Measurements from ENCODE around the gene SMARCE1.

The SMARCE1 gene

GRCh38 chr17:40647624-40648383, at the start of gene SMARCE1:
Gene SMARCE1, minus strand, starts transcription at chr17:40647818. Its CDS starts 2,016 bp downstream, at chr17:40645802.
- peak; percentile 83 for DNase-seq

GRCh38 chr17:40697297-40697696, 49.7 kb upstream of the SMARCE1 start:
- no peak for DNase-seq

GRCh38 chr17:40696651-40697072, 49.0 kb upstream of the SMARCE1 start:
- no peak for DNase-seq

- no peak for DNase-seq
Measured at GRCh38 chr17:40695874-40696472, 48.4 kb upstream of the SMARCE1 start.

- no peak for DNase-seq
Measured at GRCh38 chr17:40694584-40694983, 47.0 kb upstream of the SMARCE1 start.

GRCh38 chr17:40687106-40687505, 39.5 kb upstream of the SMARCE1 start:
- DNase-seq, result no peak

- DNase-seq, result no peak
Measured at GRCh38 chr17:40686192-40686591, 38.6 kb upstream of the SMARCE1 start.

- no peak for DNase-seq
Measured at GRCh38 chr17:40680998-40681397, 33.4 kb upstream of the SMARCE1 start.

GRCh38 chr17:40679523-40679907, 31.9 kb upstream of the SMARCE1 start:
- DNase-seq, result no peak

- no peak for DNase-seq
Measured at GRCh38 chr17:40678902-40679522, 31.4 kb upstream of the SMARCE1 start.

GRCh38 chr17:40675905-40676304, 28.3 kb upstream of the SMARCE1 start:
- DNase-seq, result no peak

- no peak for DNase-seq
Measured at GRCh38 chr17:40672654-40673053, 25.0 kb upstream of the SMARCE1 start.

GRCh38 chr17:40671282-40671681, 23.7 kb upstream of the SMARCE1 start:
- DNase-seq, result no peak

GRCh38 chr17:40666331-40666730, 18.7 kb upstream of the SMARCE1 start:
- no peak for DNase-seq

GRCh38 chr17:40664582-40665333, 17.1 kb upstream of the SMARCE1 start, which contains the start of gene KRT222:
Gene KRT222, minus strand, starts transcription at chr17:40665177. Its CDS starts 78 bp downstream, at chr17:40665099.
- DNase-seq, result no peak

- no peak for DNase-seq
Measured at GRCh38 chr17:40663252-40663651, 15.6 kb upstream of the SMARCE1 start.

GRCh38 chr17:40659911-40660310, 12.3 kb upstream of the SMARCE1 start:
- DNase-seq, result no peak

- DNase-seq, result no peak
Measured at GRCh38 chr17:40658396-40658795, 10.8 kb upstream of the SMARCE1 start.

- no peak for DNase-seq
Measured at GRCh38 chr17:40651939-40652338, 4.3 kb upstream of the SMARCE1 start.

GRCh38 chr17:40648384-40648968, 858 bp upstream of the SMARCE1 start:
- DNase-seq, result no peak

- no peak for DNase-seq
Measured at GRCh38 chr17:40646791-40647623, 611 bp downstream of the SMARCE1 start.

- no peak for DNase-seq
Measured at GRCh38 chr17:40645943-40646342, 1.7 kb downstream of the SMARCE1 start.
